Karpas-422 (cell line): Measurements from ENCODE around the gene TMTC3. TPM values are rescaled to one million over a fixed set of nuclear protein-coding genes. Genes with fewer than 3 reads are reported as not detected.

ENCODE experiments used
- DNase-seq: peaks from one replicate; pipeline ENCODE4 v3.0.0-alpha.2; 2015
- H2AFZ ChIP-seq: fragments of 200-600 bp; sonication (generic); 2 replicates; pipeline ENCODE4 v1.6.1; 2014; ENCODE audit warnings: antibody characterized with exemption, low read length, mixed read lengths
- H3K27ac ChIP-seq: fragments of 200-600 bp; sonication (generic); 2 replicates; pipeline ENCODE4 v1.5.1; 2014; ENCODE audit warnings: mild to moderate bottlenecking, low read length, moderate library complexity
- H3K27me3 ChIP-seq: fragments of 200-600 bp; sonication (generic); 2 replicates; pipeline ENCODE4 v1.6.1; 2014; ENCODE audit warnings: low read length, mixed read lengths
- H3K36me3 ChIP-seq: fragments of 200-600 bp; sonication (generic); 2 replicates; pipeline ENCODE4 v1.6.1; 2014; ENCODE audit warnings: low read length, mixed read lengths; ENCODE audit not compliant: insufficient read depth
- H3K4me1 ChIP-seq: fragments of 200-600 bp; sonication (generic); 2 replicates; pipeline ENCODE4 v1.6.1; 2014; ENCODE audit warnings: mild to moderate bottlenecking, low read length, mixed read lengths
- H3K4me2 ChIP-seq: fragments of 200-600 bp; sonication (generic); 2 replicates; pipeline ENCODE4 v1.6.1; 2014; ENCODE audit warnings: low read length, low read depth, mild to moderate bottlenecking; ENCODE audit not compliant: poor library complexity, severe bottlenecking
- H3K4me3 ChIP-seq: fragments of 200-600 bp; sonication (generic); 2 replicates; pipeline ENCODE4 v1.5.1; 2014; ENCODE audit warnings: mild to moderate bottlenecking, antibody characterized with exemption, low read length, mixed read lengths
- H3K79me2 ChIP-seq: fragments of 200-600 bp; sonication (generic); 2 replicates; pipeline ENCODE4 v1.6.1; 2014; ENCODE audit warnings: mild to moderate bottlenecking, low read length, mixed read lengths
- H3K9ac ChIP-seq: fragments of 200-600 bp; sonication (generic); 2 replicates; pipeline ENCODE4 v1.6.0; 2014; ENCODE audit warnings: low read length
- H3K9me2 ChIP-seq: fragments of 200-600 bp; sonication (generic), shearing (Covaris generic); replicated peaks from 2 replicates; pipeline ENCODE4 v1.6.0; 2014; ENCODE audit warnings: mild to moderate bottlenecking, low read length, moderate library complexity; ENCODE audit not compliant: insufficient read depth
- H3K9me3 ChIP-seq: fragments of 300-700, 200-600 bp; sonication (generic); 2 replicates; pipeline ENCODE4 v1.6.1; 2014; ENCODE audit warnings: low read length, mixed read lengths
- H4K20me1 ChIP-seq: fragments of 200-600 bp; sonication (generic); 2 replicates; pipeline ENCODE4 v1.6.1; 2014; ENCODE audit warnings: mild to moderate bottlenecking, antibody characterized with exemption, low read length, low read depth; ENCODE audit not compliant: insufficient read depth
- total RNA-seq: library from RNA; depleted of rRNA; stranded (reverse); fragments of >200 nt; shearing (Covaris generic); gene quantifications from 2 replicates; pipeline ENCODE4 v1.2.3, GENCODE V29; 2014; ENCODE audit warnings: low replicate concordance

The TMTC3 gene
- total RNA-seq, 1 experiment from 2014 or later = 16.6 TPM

DNA sequence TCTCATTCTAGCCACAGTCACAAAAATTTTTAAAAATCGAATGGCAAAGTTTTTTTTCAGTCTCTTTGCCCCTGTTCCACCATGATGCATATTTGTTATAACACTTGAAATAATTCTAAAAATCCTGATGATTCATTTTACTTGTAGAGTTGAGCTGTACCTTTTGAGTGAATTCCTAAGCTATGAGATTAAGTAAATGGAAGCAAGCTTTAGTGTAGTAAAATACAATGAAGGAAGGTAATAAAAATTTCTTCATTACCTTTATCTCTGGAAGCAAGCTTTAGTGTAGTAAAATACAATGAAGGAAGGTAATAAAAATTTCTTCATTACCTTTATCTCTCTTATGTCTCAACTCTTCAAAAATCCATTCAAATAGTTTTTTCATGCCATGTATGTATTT lies 46.1 kb downstream of the TMTC3 start:
- no peaks in the 10 kb centered on the region for H3K27me3 ChIP-seq
- H4K20me1 ChIP-seq = no peaks in the 10 kb centered on the region
- no peak overlapping the region for H2AFZ ChIP-seq
- 0 out of 2 replicates have a peak, but pooled peaks cover 4% of the 10 kb centered on the region for H3K79me2 ChIP-seq
- DNase-seq = no peak
- H3K4me2 ChIP-seq = no peak overlapping the region
- H3K27ac ChIP-seq = no peak overlapping the region
- no peak overlapping the region for H3K4me3 ChIP-seq
- H3K9ac ChIP-seq = no peak overlapping the region
- H3K36me3 ChIP-seq = peaks cover 21% of the 10 kb centered on the region
- H3K9me3 ChIP-seq = no peaks in the 10 kb centered on the region
- no peaks in the 10 kb centered on the region for H3K4me1 ChIP-seq
- H3K9me2 ChIP-seq = no peaks in the 10 kb centered on the region

DNA sequence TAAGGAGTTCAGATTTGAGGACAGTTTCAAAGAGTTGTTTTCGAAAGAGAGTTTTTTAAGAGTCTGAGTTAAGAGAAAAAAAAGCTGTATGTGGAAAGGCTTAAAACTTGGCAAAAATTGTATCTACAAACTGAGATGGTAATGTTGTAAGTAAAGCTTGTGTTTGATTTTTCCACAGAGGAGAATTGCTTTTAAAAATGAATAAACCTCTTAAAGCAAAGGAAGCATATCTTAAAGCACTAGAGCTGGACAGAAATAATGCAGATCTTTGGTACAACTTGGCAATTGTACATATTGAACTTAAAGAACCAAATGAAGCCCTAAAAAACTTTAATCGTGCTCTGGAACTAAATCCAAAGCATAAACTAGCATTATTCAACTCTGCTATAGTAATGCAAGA lies 50.3 kb downstream of the TMTC3 start:
- DNase-seq = no peak
- Histone ChIP-seq H3K4me1 (no peaks in the 10 kb centered on the region), H3K9me2 (no peaks in the 10 kb centered on the region), H3K4me3 (no peak overlapping the region), H3K36me3 (peaks cover 16% of the 10 kb centered on the region; the same call in 1 of the 2 replicates), H3K79me2 (0 out of 2 replicates have a peak, but pooled peaks cover 2% of the 10 kb centered on the region), H4K20me1 (no peaks in the 10 kb centered on the region), H3K9ac (no peak overlapping the region), H2AFZ (no peak overlapping the region), H3K4me2 (no peak overlapping the region), H3K9me3 (no peaks in the 10 kb centered on the region), H3K27ac (no peak overlapping the region), H3K27me3 (no peaks in the 10 kb centered on the region)

DNA sequence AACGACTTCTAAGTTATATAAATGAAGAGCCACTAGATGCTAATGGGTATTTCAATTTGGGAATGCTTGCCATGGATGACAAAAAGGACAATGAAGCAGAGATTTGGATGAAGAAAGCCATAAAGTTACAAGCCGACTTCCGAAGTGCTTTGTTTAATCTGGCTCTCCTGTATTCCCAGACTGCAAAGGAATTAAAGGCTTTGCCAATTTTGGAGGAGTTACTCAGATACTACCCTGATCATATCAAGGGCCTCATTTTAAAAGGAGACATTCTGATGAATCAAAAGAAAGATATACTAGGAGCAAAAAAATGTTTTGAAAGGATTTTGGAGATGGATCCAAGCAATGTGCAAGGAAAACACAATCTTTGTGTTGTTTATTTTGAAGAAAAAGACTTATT lies 52.8 kb downstream of the TMTC3 start:
- Histone ChIP-seq H3K9me2 (no peaks in the 10 kb centered on the region), H4K20me1 (no peaks in the 10 kb centered on the region), H3K27ac (no peak overlapping the region), H3K9me3 (no peaks in the 10 kb centered on the region), H3K36me3 (peaks cover 16% of the 10 kb centered on the region; the same call in 1 of the 2 replicates), H3K79me2 (no peaks in the 10 kb centered on the region), H3K9ac (no peak overlapping the region), H2AFZ (no peak overlapping the region), H3K4me2 (no peak overlapping the region), H3K4me1 (no peaks in the 10 kb centered on the region), H3K4me3 (no peak overlapping the region), H3K27me3 (no peaks in the 10 kb centered on the region)
- DNase-seq = no peak

DNA sequence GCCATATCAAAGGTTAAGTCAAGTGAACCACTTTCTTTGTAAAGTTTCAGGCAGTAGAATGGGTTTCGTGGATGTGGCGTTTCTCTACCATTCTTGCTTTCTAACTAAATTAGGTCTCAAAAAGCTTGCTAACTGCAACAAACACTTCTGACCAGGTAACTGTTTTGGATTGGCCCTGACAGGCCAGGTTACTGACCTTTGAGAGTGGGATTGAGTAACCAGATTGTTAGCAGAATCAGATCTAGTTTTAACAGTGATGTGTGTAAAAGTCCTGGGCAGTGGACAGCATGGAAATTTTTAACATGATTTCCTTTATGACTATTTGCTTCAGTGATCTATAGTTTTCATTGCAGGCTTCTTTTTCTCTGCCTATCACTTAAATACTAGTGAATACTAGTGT lies 57.9 kb downstream of the TMTC3 start:
- H3K4me3 ChIP-seq = no peak overlapping the region
- H3K79me2 ChIP-seq = no peaks in the 10 kb centered on the region
- no peak for DNase-seq
- no peaks in the 10 kb centered on the region for H3K9me2 ChIP-seq
- H3K36me3 ChIP-seq = peaks cover 6% of the 10 kb centered on the region; the same call in 1 of the 2 replicates
- no peaks in the 10 kb centered on the region for H3K9me3 ChIP-seq
- no peaks in the 10 kb centered on the region for H4K20me1 ChIP-seq
- H3K9ac ChIP-seq = no peak overlapping the region
- no peaks in the 10 kb centered on the region for H3K27me3 ChIP-seq
- no peaks in the 10 kb centered on the region for H3K4me1 ChIP-seq
- H2AFZ ChIP-seq = no peak overlapping the region
- no peak overlapping the region for H3K4me2 ChIP-seq
- no peak overlapping the region for H3K27ac ChIP-seq

DNA sequence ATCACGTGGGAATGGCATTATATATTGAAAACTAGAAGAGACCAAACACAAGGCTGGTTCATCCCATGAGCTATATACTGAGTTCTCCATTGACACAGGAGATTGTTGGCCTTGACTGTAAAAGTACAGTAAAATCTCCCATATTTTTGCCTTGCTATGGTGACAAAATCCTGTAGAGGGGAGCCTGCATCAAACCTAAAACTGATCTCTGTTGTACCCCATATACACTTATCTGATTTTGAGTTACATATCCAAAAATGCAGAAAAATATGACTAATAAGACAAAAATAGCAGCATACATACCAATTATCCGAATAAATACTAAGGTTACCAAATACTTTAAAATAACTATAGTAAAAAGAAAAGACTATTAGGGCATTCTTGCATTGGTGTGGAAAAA lies 60.4 kb downstream of the TMTC3 start:
- H3K4me1 ChIP-seq = no peaks in the 10 kb centered on the region
- no peaks in the 10 kb centered on the region for H3K27me3 ChIP-seq
- DNase-seq = no peak
- no peak overlapping the region for H3K4me2 ChIP-seq
- H3K27ac ChIP-seq = no peak overlapping the region
- no peaks in the 10 kb centered on the region for H4K20me1 ChIP-seq
- H3K4me3 ChIP-seq = no peak overlapping the region
- no peaks in the 10 kb centered on the region for H3K36me3 ChIP-seq
- H3K9ac ChIP-seq = no peak overlapping the region
- H3K79me2 ChIP-seq = no peaks in the 10 kb centered on the region
- no peaks in the 10 kb centered on the region for H3K9me2 ChIP-seq
- no peak overlapping the region for H2AFZ ChIP-seq
- H3K9me3 ChIP-seq = no peaks in the 10 kb centered on the region

DNA sequence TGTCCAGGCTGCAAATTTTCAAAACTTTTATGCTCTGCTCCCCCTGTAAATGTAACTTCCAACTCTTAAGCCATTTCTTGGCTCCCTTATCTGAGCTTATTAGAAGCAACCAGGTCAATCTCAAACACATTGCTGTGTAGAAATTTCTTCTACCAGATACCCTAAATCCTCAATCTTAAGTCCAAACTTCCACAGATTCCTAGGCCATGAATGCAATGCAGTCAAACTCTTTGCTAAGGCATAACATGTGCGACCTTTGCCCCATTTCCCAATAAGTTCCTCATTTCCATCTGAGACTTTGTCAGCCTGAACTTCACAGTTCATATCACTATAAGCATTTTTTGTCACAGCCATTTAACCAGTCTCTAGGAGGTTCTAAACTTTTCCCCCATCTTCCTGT lies 64.5 kb downstream of the TMTC3 start:
- Histone ChIP-seq H3K36me3 (no peaks in the 10 kb centered on the region), H3K79me2 (no peaks in the 10 kb centered on the region), H3K4me2 (no peak overlapping the region), H3K9ac (no peak overlapping the region), H2AFZ (no peak overlapping the region), H4K20me1 (no peaks in the 10 kb centered on the region), H3K27me3 (no peaks in the 10 kb centered on the region), H3K27ac (no peak overlapping the region), H3K4me1 (no peaks in the 10 kb centered on the region), H3K4me3 (no peak overlapping the region), H3K9me2 (no peaks in the 10 kb centered on the region), H3K9me3 (no peaks in the 10 kb centered on the region)
- DNase-seq = no peak

DNA sequence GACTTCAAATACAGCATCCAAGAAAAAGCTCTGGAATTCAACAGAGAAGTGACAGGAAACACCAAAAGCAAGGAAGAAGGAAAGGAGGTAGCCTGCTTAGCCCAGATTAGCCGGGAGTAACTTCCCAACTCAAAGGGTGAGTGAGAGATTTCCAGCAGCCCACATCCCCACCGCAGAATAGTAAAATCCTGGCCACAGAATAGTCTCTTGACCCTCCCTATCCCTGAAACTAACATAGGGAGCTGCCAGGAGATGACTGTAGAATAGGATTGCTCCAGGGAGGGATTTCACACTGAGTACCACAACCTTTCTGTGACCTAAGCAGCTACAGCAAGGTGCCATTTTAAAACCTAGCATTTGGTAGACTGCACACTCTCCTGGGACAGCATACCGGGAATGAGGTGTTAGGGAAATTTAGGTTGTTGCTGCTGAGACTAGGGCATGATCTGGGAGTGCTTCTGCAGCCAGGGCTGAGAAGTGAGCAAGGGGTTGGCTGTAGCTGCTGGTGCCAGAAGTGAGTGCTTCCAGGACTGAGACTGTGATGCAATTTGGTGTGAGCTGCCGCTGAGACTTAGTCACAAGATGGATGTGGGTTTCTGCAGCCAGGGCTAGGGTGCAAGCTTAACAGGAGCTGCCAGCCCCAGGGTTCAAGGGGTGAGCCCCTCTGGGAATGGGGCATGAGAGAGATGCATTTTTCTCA lies 66.0 kb downstream of the TMTC3 start:
- Histone ChIP-seq H3K27me3 (no peaks in the 10 kb centered on the region), H4K20me1 (no peaks in the 10 kb centered on the region), H3K27ac (no peak overlapping the region), H3K79me2 (no peaks in the 10 kb centered on the region), H3K4me3 (no peak overlapping the region), H3K9me3 (no peaks in the 10 kb centered on the region), H3K4me1 (no peaks in the 10 kb centered on the region), H3K4me2 (no peak overlapping the region), H3K9me2 (no peaks in the 10 kb centered on the region), H3K9ac (no peak overlapping the region), H3K36me3 (no peaks in the 10 kb centered on the region), H2AFZ (no peak overlapping the region)
- no peak for DNase-seq

DNA sequence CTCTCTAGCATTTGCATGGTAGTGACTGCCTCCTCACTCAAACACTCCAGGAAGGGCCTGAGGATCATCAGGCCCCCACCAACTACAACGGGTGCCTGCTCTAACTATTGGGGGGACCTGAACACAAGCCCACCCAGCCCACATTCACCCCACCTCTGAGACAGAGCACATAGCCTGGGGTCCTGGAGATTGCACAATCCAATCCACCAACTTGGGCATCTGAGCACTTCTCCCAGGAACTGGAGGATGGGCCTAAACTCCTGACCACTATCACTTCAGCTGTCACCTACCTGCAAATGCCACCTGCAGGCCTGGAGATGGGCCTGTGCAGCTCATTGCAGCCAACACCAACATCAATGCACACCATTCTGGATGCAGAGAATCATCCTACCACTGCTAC lies 66.6 kb downstream of the TMTC3 start:
- H3K36me3 ChIP-seq = no peaks in the 10 kb centered on the region
- H3K9me2 ChIP-seq = no peaks in the 10 kb centered on the region
- no peak overlapping the region for H3K9ac ChIP-seq
- H3K79me2 ChIP-seq = no peaks in the 10 kb centered on the region
- no peak overlapping the region for H3K4me3 ChIP-seq
- H2AFZ ChIP-seq = no peak overlapping the region
- H3K4me2 ChIP-seq = no peak overlapping the region
- no peak for DNase-seq
- no peaks in the 10 kb centered on the region for H3K27me3 ChIP-seq
- no peak overlapping the region for H3K27ac ChIP-seq
- no peaks in the 10 kb centered on the region for H4K20me1 ChIP-seq
- H3K9me3 ChIP-seq = no peaks in the 10 kb centered on the region
- H3K4me1 ChIP-seq = no peaks in the 10 kb centered on the region
